H9 (cell line): ENCODE data around the gene IMPDH2. TPM values are rescaled to one million over a fixed set of nuclear protein-coding genes. Genes with fewer than 3 reads are reported as not detected.

ENCODE experiments used
- DNase-seq: peaks from one replicate; pipeline ENCODE4 v3.0.0-alpha.2; 2017
- H2AFZ ChIP-seq: one replicate; pipeline ENCODE4 v1.6.1; 2013; ENCODE audit warnings: mild to moderate bottlenecking, low read length, control low read depth, moderate library complexity
- H2AK5ac ChIP-seq: 2 replicates; pipeline ENCODE4 v1.6.1; 2013; ENCODE audit warnings: low read length, control low read depth, mixed read lengths; ENCODE audit not compliant: insufficient read length
- H2BK120ac ChIP-seq: one replicate; pipeline ENCODE4 v1.6.1; 2013; ENCODE audit warnings: low read depth, mild to moderate bottlenecking, low read length, control low read depth, inconsistent platforms; ENCODE audit not compliant: poor library complexity, severe bottlenecking
- H2BK12ac ChIP-seq: 2 replicates; pipeline ENCODE4 v1.6.1; 2013; ENCODE audit warnings: low read length, control low read depth, mixed read lengths, low read depth; ENCODE audit not compliant: insufficient read length
- H2BK15ac ChIP-seq: 2 replicates; pipeline ENCODE4 v1.6.1; 2013; ENCODE audit warnings: low read depth, low read length, control low read depth
- H2BK20ac ChIP-seq: one replicate; pipeline ENCODE4 v1.6.1; 2013; ENCODE audit warnings: low read depth, mild to moderate bottlenecking, low read length, control low read depth, inconsistent platforms; ENCODE audit not compliant: poor library complexity, severe bottlenecking
- H2BK5ac ChIP-seq: 2 replicates; pipeline ENCODE4 v1.6.1; 2013; ENCODE audit warnings: low read length, control low read depth, mixed read lengths; ENCODE audit not compliant: insufficient read length
- H3K14ac ChIP-seq: 2 replicates; pipeline ENCODE4 v1.6.1; 2013; ENCODE audit warnings: low read length, control low read depth; ENCODE audit not compliant: insufficient read depth
- H3K18ac ChIP-seq: 2 replicates; pipeline ENCODE4 v1.6.1; 2013; ENCODE audit warnings: low read depth, mild to moderate bottlenecking, mixed read lengths, low read length, control low read depth; ENCODE audit not compliant: insufficient read length
- H3K23ac ChIP-seq: 2 replicates; pipeline ENCODE4 v1.6.1; 2013; ENCODE audit warnings: low read length, control low read depth, mixed read lengths, low read depth; ENCODE audit not compliant: insufficient read length
- H3K23me2 ChIP-seq: 2 replicates; pipeline ENCODE4 v1.6.1; 2013; ENCODE audit warnings: low read depth, mild to moderate bottlenecking, mixed read lengths, low read length, control low read depth; ENCODE audit not compliant: insufficient read length, poor library complexity, severe bottlenecking
- H3K27ac ChIP-seq: 2 replicates; pipeline ENCODE4 v1.5.1; 2013; ENCODE audit warnings: low read length, control low read depth, mixed read lengths, low read depth; ENCODE audit not compliant: insufficient read length
- H3K27me3 ChIP-seq: 2 replicates; pipeline ENCODE4 v1.6.1; 2013; ENCODE audit warnings: low read length, control low read depth, inconsistent platforms; ENCODE audit not compliant: insufficient read depth
- H3K4ac ChIP-seq: 2 replicates; pipeline ENCODE4 v1.6.1; 2013; ENCODE audit warnings: low read depth, mild to moderate bottlenecking, control low read depth, inconsistent platforms, low read length, moderate library complexity
- H3K4me1 ChIP-seq: 2 replicates; pipeline ENCODE4 v1.6.1; 2013; ENCODE audit warnings: low read length, control low read depth, inconsistent platforms; ENCODE audit not compliant: insufficient read depth
- H3K4me2 ChIP-seq: 2 replicates; pipeline ENCODE4 v1.6.1; 2013; ENCODE audit warnings: low read length, control low read depth, mixed read lengths; ENCODE audit not compliant: insufficient read length, insufficient read depth
- H3K56ac ChIP-seq: 2 replicates; pipeline ENCODE4 v1.6.1; 2013; ENCODE audit warnings: low read depth, mild to moderate bottlenecking, mixed read lengths, low read length, control low read depth; ENCODE audit not compliant: insufficient read length
- H3K79me1 ChIP-seq: 2 replicates; pipeline ENCODE4 v1.6.1; 2013; ENCODE audit warnings: low read depth, mild to moderate bottlenecking, moderate library complexity, low read length, control low read depth, inconsistent platforms; ENCODE audit not compliant: insufficient read depth, poor library complexity, severe bottlenecking
- H3K79me2 ChIP-seq: 2 replicates; pipeline ENCODE4 v1.6.1; 2013; ENCODE audit warnings: low read length, control low read depth, inconsistent platforms; ENCODE audit not compliant: insufficient read depth
- H3K9ac ChIP-seq: 2 replicates; pipeline ENCODE4 v1.6.1; 2013; ENCODE audit warnings: low read length, control low read depth, mixed read lengths; ENCODE audit not compliant: insufficient read length; ENCODE audit errors: extremely low read depth
- H3K9me3 ChIP-seq: one replicate; pipeline ENCODE4 v1.6.1; 2013; ENCODE audit warnings: low read depth, low read length, inconsistent platforms; ENCODE audit not compliant: control insufficient read depth
- H3T11ph ChIP-seq: one replicate; pipeline ENCODE4 v1.6.1; 2013; ENCODE audit warnings: mild to moderate bottlenecking, low read length, control low read depth, inconsistent platforms
- H4K20me1 ChIP-seq: one replicate; pipeline ENCODE4 v1.6.1; 2013; ENCODE audit not compliant: control insufficient read depth, insufficient read length, insufficient read depth
- H4K5ac ChIP-seq: 2 replicates; pipeline ENCODE4 v1.6.1; 2013; ENCODE audit warnings: low read depth, mild to moderate bottlenecking, mixed read lengths, low read length, control low read depth; ENCODE audit not compliant: insufficient read length
- H4K8ac ChIP-seq: replicated peaks from 2 replicates; pipeline ENCODE4 v1.6.1; 2013; ENCODE audit warnings: low read length, control low read depth, mixed read lengths, low read depth; ENCODE audit not compliant: insufficient read length
- H4K91ac ChIP-seq: 2 replicates; pipeline ENCODE4 v1.6.1; 2013; ENCODE audit warnings: low read depth, mild to moderate bottlenecking, moderate library complexity, mixed read lengths, low read length, control low read depth; ENCODE audit not compliant: insufficient read length
- H3K27ac Mint-ChIP-seq, 3 experiments: 2 replicates in 2 of 3; 3 replicates in 1 of 3; pipeline ENCODE4 v1.8.0; 2020 to 2021; ENCODE audit warnings: mixed read lengths in 3 of 3, mild to moderate bottlenecking in 1 of 3, moderate library complexity in 1 of 3
- H3K27me3 Mint-ChIP-seq: 2 replicates; pipeline ENCODE4 v1.8.0; 2021; ENCODE audit warnings: low read depth, mild to moderate bottlenecking, moderate library complexity, mixed read lengths
- H3K36me3 Mint-ChIP-seq, 3 experiments: 2 replicates in 2 of 3; 3 replicates in 1 of 3; pipeline ENCODE4 v1.8.0; 2020 to 2021; ENCODE audit warnings: low read depth in 3 of 3, mixed read lengths in 3 of 3; ENCODE audit not compliant: insufficient read depth in 1 of 3
- H3K4me1 Mint-ChIP-seq, 2 experiments: 2 replicates each; pipeline ENCODE4 v1.8.0; 2020; ENCODE audit warnings: mixed read lengths in 2 of 2
- H3K4me3 Mint-ChIP-seq, 2 experiments: 2 replicates in 1 of 2; 3 replicates in 1 of 2; pipeline ENCODE4 v1.8.0; 2020 to 2021; ENCODE audit warnings: mild to moderate bottlenecking in 2 of 2, mixed read lengths in 2 of 2, moderate library complexity in 1 of 2
- H3K9me3 Mint-ChIP-seq, 2 experiments: 2 replicates in 1 of 2; 3 replicates in 1 of 2; pipeline ENCODE4 v1.8.0; 2020; ENCODE audit warnings: mild to moderate bottlenecking in 2 of 2, mixed read lengths in 2 of 2, moderate library complexity in 1 of 2
- CTCF ChIP-seq: fragments of 200-600 bp; sonication (generic); conservative IDR thresholded peaks from 3 replicates; pipeline ENCODE4 v1.8.0; 2021; ENCODE audit warnings: antibody characterized with exemption, mild to moderate bottlenecking
- whole genome bisulfite sequencing: extraction: QIAGEN DNeasy Blood & Tissue Kit; methylation state at CpG from one replicate; pipeline ENCODE4 v1.1.7; 2013; ENCODE audit warnings: missing lambda C conversion rate, low lambda C conversion rate, mixed read lengths; ENCODE audit not compliant: insufficient read length; ENCODE audit errors: extremely low coverage; 5-methylcytosine and 5-hydroxymethylcytosine counted together
- total RNA-seq: library from RNA; stranded (reverse); gene quantifications from 2 replicates; pipeline ENCODE4 v1.2.1, GENCODE V29; 2021

IMPDH2 gene
- total RNA-seq, 1 experiment from 2014 or later, result 408 TPM

- Histone ChIP-seq H2AFZ (no peak overlapping the region), H3K9me3 (no peaks in the 10 kb centered on the region), H4K8ac (no peak overlapping the region), H4K5ac (no peak overlapping the region), H2BK12ac (no peak overlapping the region), H3K79me2 (peaks cover 7% of the 10 kb centered on the region; the same call in 1 of the 2 replicates), H4K91ac (no peak overlapping the region), H3K27me3 (no peaks in the 10 kb centered on the region), H3K4me1 (no peaks in the 10 kb centered on the region), H3T11ph (no peak overlapping the region), H3K4ac (no peak overlapping the region), H4K20me1 (no peaks in the 10 kb centered on the region), H2BK120ac (no peak overlapping the region), H3K14ac (no peak overlapping the region), H3K27ac (no peak overlapping the region), H3K9ac (no peak overlapping the region), H2BK15ac (no peak overlapping the region), H3K23ac (no peak overlapping the region), H2AK5ac (no peak overlapping the region), H3K79me1 (peaks cover 10% of the 10 kb centered on the region), H3K56ac (no peak overlapping the region), H3K18ac (no peak overlapping the region), H2BK20ac (no peak overlapping the region), H3K23me2 (no peaks in the 10 kb centered on the region), H3K4me2 (no peak overlapping the region), H2BK5ac (no peak overlapping the region)
- 0 out of 4 replicates have a peak, but pooled peaks cover 0 to 2% of the 10 kb centered on the region in 2 experiments for H3K4me1 Mint-ChIP-seq
- peaks cover 48 to 66% (median 63%) of the 10 kb centered on the region in 3 experiments for H3K36me3 Mint-ChIP-seq
- H3K4me3 Mint-ChIP-seq, result no peak overlapping the region
- no peak for TF ChIP-seq CTCF
- H3K27ac Mint-ChIP-seq, result no peak overlapping the region
- WGBS, result no CpG with 5 or more reads among the region's 13 CpGs
- DNase-seq, result no peak
- H3K9me3 Mint-ChIP-seq, result no peaks in the 10 kb centered on the region
- H3K27me3 Mint-ChIP-seq, result no peaks in the 10 kb centered on the region
Measured at GRCh38 chr3:49076116-49076515, 46.9 kb upstream of the IMPDH2 start.
